Mononuclear cell (primary cell): ENCODE data around the gene CITED1. TPM values are rescaled to one million over a fixed set of nuclear protein-coding genes. Genes with fewer than 3 reads are reported as not detected.

Experiments
- H3K27me3 ChIP-seq: 2 replicates; pipeline ENCODE4 v1.6.0; 2011; ENCODE audit warnings: low read length, control low read depth; ENCODE audit not compliant: insufficient read depth
- H3K4me1 ChIP-seq: 2 replicates; pipeline ENCODE4 v1.5.1; 2011; ENCODE audit warnings: mild to moderate bottlenecking, low read length, control low read depth; ENCODE audit not compliant: insufficient read depth
- H3K4me3 ChIP-seq: 2 replicates; pipeline ENCODE4 v1.5.1; 2011; ENCODE audit warnings: mild to moderate bottlenecking, low read length, moderate library complexity
- H3K9me3 ChIP-seq: 2 replicates; pipeline ENCODE4 v1.5.1; 2011; ENCODE audit warnings: low read depth, mild to moderate bottlenecking, control low read depth, low read length
- total RNA-seq: library from RNA; depleted of rRNA; stranded (reverse); fragments of >200 nt; gene quantifications from one replicate; pipeline ENCODE4 v1.2.3, GENCODE V29; 2012

The CITED1 gene
- total RNA-seq, 1 donor: 0.31 TPM

GRCh38 chrX:72297953-72298730 is 7.6 kb downstream of the CITED1 start:
- Histone ChIP-seq H3K9me3 (no peaks in the 10 kb centered on the region), H3K27me3 (peaks cover 10% of the 10 kb centered on the region), H3K4me3 (no peak overlapping the region), H3K4me1 (no peaks in the 10 kb centered on the region)

GRCh38 chrX:72296991-72297390 is 8.7 kb downstream of the CITED1 start:
- H3K4me1 ChIP-seq: no peaks in the 10 kb centered on the region
- peaks cover 3% of the 10 kb centered on the region for H3K27me3 ChIP-seq
- no peak overlapping the region for H3K4me3 ChIP-seq
- H3K9me3 ChIP-seq: no peaks in the 10 kb centered on the region

- no peak overlapping the region for H3K4me3 ChIP-seq
Observed at GRCh38 chrX:72295745-72296144, 10.0 kb downstream of the CITED1 start.

GRCh38 chrX:72294497-72294896 is 11.2 kb downstream of the CITED1 start:
- Histone ChIP-seq H3K4me3 (no peak overlapping the region), H3K27me3 (peaks cover 3% of the 10 kb centered on the region), H3K4me1 (no peaks in the 10 kb centered on the region), H3K9me3 (no peaks in the 10 kb centered on the region)

More at GRCh38 chrX:72295745-72296144, 10.0 kb downstream of the CITED1 start:
- H3K9me3 ChIP-seq: no peaks in the 10 kb centered on the region
- no peaks in the 10 kb centered on the region for H3K4me1 ChIP-seq
- H3K27me3 ChIP-seq: peaks cover 3% of the 10 kb centered on the region

- no peak overlapping the region for H3K4me3 ChIP-seq
- H3K9me3 ChIP-seq: no peaks in the 10 kb centered on the region
- H3K27me3 ChIP-seq: no peaks in the 10 kb centered on the region
- no peaks in the 10 kb centered on the region for H3K4me1 ChIP-seq
Observed at GRCh38 chrX:72282302-72282701, 23.4 kb downstream of the CITED1 start.

- Histone ChIP-seq H3K27me3 (no peaks in the 10 kb centered on the region), H3K4me3 (no peak overlapping the region), H3K4me1 (peaks cover 7% of the 10 kb centered on the region), H3K9me3 (no peaks in the 10 kb centered on the region)
Observed at GRCh38 chrX:72280321-72280845, 25.3 kb downstream of the CITED1 start.

GRCh38 chrX:72276478-72276953 is 29.2 kb downstream of the CITED1 start:
- H3K27me3 ChIP-seq: no peaks in the 10 kb centered on the region
- peaks cover 20% of the 10 kb centered on the region for H3K4me1 ChIP-seq
- peak overlapping the region; percentile 58 for H3K4me3 ChIP-seq
- no peaks in the 10 kb centered on the region for H3K9me3 ChIP-seq

GRCh38 chrX:72274526-72274925 is 31.2 kb downstream of the CITED1 start:
- Histone ChIP-seq H3K4me3 (no peak overlapping the region), H3K4me1 (peaks cover 20% of the 10 kb centered on the region), H3K27me3 (no peaks in the 10 kb centered on the region), H3K9me3 (no peaks in the 10 kb centered on the region)

GRCh38 chrX:72273718-72274117 is 32.0 kb downstream of the CITED1 start:
- no peaks in the 10 kb centered on the region for H3K27me3 ChIP-seq
- peaks cover 20% of the 10 kb centered on the region for H3K4me1 ChIP-seq
- H3K9me3 ChIP-seq: no peaks in the 10 kb centered on the region
- H3K4me3 ChIP-seq: no peak overlapping the region

- Histone ChIP-seq H3K9me3 (no peaks in the 10 kb centered on the region), H3K27me3 (no peaks in the 10 kb centered on the region), H3K4me3 (no peak overlapping the region), H3K4me1 (peaks cover 20% of the 10 kb centered on the region)
Observed at GRCh38 chrX:72272868-72273267, 32.8 kb downstream of the CITED1 start.

GRCh38 chrX:72271812-72272211 is 33.9 kb downstream of the CITED1 start:
- H3K4me3 ChIP-seq: no peak overlapping the region
- H3K9me3 ChIP-seq: no peaks in the 10 kb centered on the region
- peaks cover 20% of the 10 kb centered on the region for H3K4me1 ChIP-seq
- no peaks in the 10 kb centered on the region for H3K27me3 ChIP-seq

- Histone ChIP-seq H3K9me3 (no peaks in the 10 kb centered on the region), H3K4me3 (no peak overlapping the region), H3K27me3 (no peaks in the 10 kb centered on the region), H3K4me1 (peaks cover 20% of the 10 kb centered on the region)
Observed at GRCh38 chrX:72271091-72271788, 34.5 kb downstream of the CITED1 start.

GRCh38 chrX:72270316-72270866 is 35.3 kb downstream of the CITED1 start:
- H3K27me3 ChIP-seq: no peaks in the 10 kb centered on the region
- H3K4me3 ChIP-seq: no peak overlapping the region
- H3K9me3 ChIP-seq: no peaks in the 10 kb centered on the region
- H3K4me1 ChIP-seq: peaks cover 13% of the 10 kb centered on the region

- no peak overlapping the region for H3K4me3 ChIP-seq
- H3K9me3 ChIP-seq: no peaks in the 10 kb centered on the region
- peaks cover 8% of the 10 kb centered on the region for H3K4me1 ChIP-seq
- H3K27me3 ChIP-seq: no peaks in the 10 kb centered on the region
Observed at GRCh38 chrX:72269671-72270251, 36.0 kb downstream of the CITED1 start.
